Ovary (tissue), 9 donors: ENCODE measurements around the gene CRAT. TPM values are rescaled to one million over a fixed set of nuclear protein-coding genes. Genes with fewer than 3 reads are reported as not detected.

ENCODE experiments used
- DNase-seq, 5 donors: peaks; one replicate each; pipeline ENCODE4 v3.0.0-alpha.2; 2019 to 2020
- H3K27ac ChIP-seq, 2 donors: fragments of 200-600 bp; one replicate each; pipeline versions ENCODE4 v1.5.1 to v1.8.0; 2019 to 2022
- H3K27me3 ChIP-seq: fragments of 200-600 bp; one replicate; pipeline ENCODE4 v1.8.0; 2022
- H3K36me3 ChIP-seq: fragments of 200-600 bp; sonication (generic); one replicate; pipeline ENCODE4 v1.5.1; 2019
- H3K4me1 ChIP-seq: one replicate; pipeline ENCODE4 v1.8.1; 2013; ENCODE audit warnings: mild to moderate bottlenecking, moderate library complexity; ENCODE audit not compliant: insufficient read depth
- H3K4me3 ChIP-seq: fragments of 200-600 bp; sonication (generic); one replicate; pipeline ENCODE4 v1.5.1; 2017
- H3K9me3 ChIP-seq, 2 donors: fragments of 200-600 bp in 1 of 2; sonication (generic) in 1 of 2; one replicate each; pipeline versions ENCODE4 v1.5.1 to v1.8.1; 2013 to 2019; ENCODE audit warnings: mild to moderate bottlenecking in 1 of 2, moderate library complexity in 1 of 2
- EP300 ChIP-seq: sonication (generic); formaldehyde crosslinking; IDR thresholded peaks from one replicate; pipeline ENCODE4 v1.6.1; 2017; ENCODE audit warnings: antibody characterized with exemption
- POLR2A ChIP-seq: fragments of 450-650 bp; IDR thresholded peaks from one replicate; pipeline ENCODE4 v1.6.1; 2017; ENCODE audit warnings: antibody characterized with exemption, mild to moderate bottlenecking, moderate library complexity
- WGBS, 3 donors: extraction: QIAGEN DNeasy Blood & Tissue Kit in 1 of 3; methylation state at CpG; one replicate each; pipeline versions ENCODE4 v1.1.5 to v1.1.7; 2013 to 2017; 5-methylcytosine and 5-hydroxymethylcytosine counted together
- intact Hi-C, 4 donors: fragments of 100-400 bp; cut with DNase I; formaldehyde crosslinking; loops; one replicate each; pipeline versions ENCODE4 v1.11.0 to v1.15.1; 2022 to 2023
- polyA plus RNA-seq, 2 donors: library from polyadenylated mRNA; stranded (reverse); fragments of 200-250 nt in 1 of 2; fragments of 350-450 nt in 1 of 2; fragmentation: Illumina TruSeq in 1 of 2; extraction: RNeasy Lipid Tissue Mini Kit (QIAGEN cat#74804) in 1 of 2; gene quantifications; one replicate each; pipeline ENCODE4 v1.2.3, GENCODE V29; 2013 to 2014
- total RNA-seq, 7 donors: library from RNA; depleted of rRNA in 2 of 7; stranded (reverse); fragments of >200 nt in 2 of 7; fragmentation: NEBNext Ultra II Directional in 3 of 7; extraction: Animal tissue kit (Norgen Biotek cat#: 25700) in 3 of 7; gene quantifications; one replicate each; pipeline versions ENCODE4 v1.1.0 to v1.2.4, GENCODE V29; 2016 to 2023
- TF ChIP-seq, protein P1 (sequence below), 3 donors: fragments of 450-650 bp in 2 of 3; fragments of 200-600 bp in 1 of 3; IDR thresholded peaks; one replicate each; pipeline versions ENCODE4 v1.5.1 to v1.8.0; 2016 to 2022; ENCODE audit warnings: antibody characterized with exemption in 3 of 3, mild to moderate bottlenecking in 1 of 3
- donor health status: DM: no; HTN: no; CAD: no; lungs with moderate emphysema.
- donor health status: DM: no; HTN: no; CAD: no.
- donor health status: Bipolar disorder and iron deficiency.
- donor health status: DM: yes; HTN: yes; CAD: no.
- donor health status: DM: no; HTN: no; CAD: no.
- donor health status: DM: yes; HTN: yes; CAD: no.

Gene CRAT
- total and polyA plus RNA-seq, 9 donors: 23.0 to 42.7 (median 37.1) TPM

DNA sequence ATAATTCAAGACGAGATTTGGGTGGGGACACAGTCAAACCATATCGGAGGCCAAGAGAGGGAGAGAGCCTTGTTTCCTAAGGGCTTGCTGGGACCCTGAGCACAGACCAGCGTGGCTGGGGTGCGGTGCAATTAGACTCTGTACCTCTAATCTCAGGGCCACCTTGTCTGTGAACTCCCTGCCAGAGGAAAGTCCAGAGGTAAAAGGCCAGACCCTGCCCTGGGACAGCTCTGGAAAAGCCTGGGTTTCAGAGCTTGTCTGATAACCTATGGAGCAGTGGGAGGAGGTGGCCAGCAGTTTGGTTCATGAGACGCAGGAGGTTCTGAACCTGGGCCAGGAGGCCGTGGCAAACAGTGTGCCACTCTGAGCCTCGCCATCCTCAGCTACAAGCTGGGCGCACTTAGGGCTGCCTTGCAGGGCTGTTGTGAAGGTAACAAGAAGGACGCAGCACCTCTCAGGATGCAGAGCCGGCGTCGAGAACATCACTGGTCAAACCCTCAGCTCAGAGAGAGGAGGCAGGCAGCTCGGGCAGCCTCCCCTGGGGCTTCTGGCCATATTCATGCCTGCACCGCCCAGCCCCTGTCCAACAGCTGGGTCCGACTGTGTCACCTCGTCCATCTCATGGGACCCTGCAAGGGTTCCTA is 34.5 kb downstream of the CRAT start:
- no peaks in the 10 kb centered on the region for H3K27me3 ChIP-seq
- no peaks in the 10 kb centered on the region for H3K4me1 ChIP-seq
- intact Hi-C loops: no loop called here
- DNase-seq: no peak
- no peaks in the 10 kb centered on the region for H3K36me3 ChIP-seq
- no peak overlapping the region for H3K27ac ChIP-seq
- TF ChIP-seq EP300 (no peak), POLR2A (no peak)
- TF ChIP-seq, protein P1, sequence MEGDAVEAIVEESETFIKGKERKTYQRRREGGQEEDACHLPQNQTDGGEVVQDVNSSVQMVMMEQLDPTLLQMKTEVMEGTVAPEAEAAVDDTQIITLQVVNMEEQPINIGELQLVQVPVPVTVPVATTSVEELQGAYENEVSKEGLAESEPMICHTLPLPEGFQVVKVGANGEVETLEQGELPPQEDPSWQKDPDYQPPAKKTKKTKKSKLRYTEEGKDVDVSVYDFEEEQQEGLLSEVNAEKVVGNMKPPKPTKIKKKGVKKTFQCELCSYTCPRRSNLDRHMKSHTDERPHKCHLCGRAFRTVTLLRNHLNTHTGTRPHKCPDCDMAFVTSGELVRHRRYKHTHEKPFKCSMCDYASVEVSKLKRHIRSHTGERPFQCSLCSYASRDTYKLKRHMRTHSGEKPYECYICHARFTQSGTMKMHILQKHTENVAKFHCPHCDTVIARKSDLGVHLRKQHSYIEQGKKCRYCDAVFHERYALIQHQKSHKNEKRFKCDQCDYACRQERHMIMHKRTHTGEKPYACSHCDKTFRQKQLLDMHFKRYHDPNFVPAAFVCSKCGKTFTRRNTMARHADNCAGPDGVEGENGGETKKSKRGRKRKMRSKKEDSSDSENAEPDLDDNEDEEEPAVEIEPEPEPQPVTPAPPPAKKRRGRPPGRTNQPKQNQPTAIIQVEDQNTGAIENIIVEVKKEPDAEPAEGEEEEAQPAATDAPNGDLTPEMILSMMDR (IDR thresholded peaks at IDR 0.05): no peak
- H3K9me3 ChIP-seq: no peaks in the 10 kb centered on the region
- no peak overlapping the region for H3K4me3 ChIP-seq
- 81 to 86% (median 82%) methylated on average over 16 of the region's 16 CpGs for WGBS, 3 donors

DNA sequence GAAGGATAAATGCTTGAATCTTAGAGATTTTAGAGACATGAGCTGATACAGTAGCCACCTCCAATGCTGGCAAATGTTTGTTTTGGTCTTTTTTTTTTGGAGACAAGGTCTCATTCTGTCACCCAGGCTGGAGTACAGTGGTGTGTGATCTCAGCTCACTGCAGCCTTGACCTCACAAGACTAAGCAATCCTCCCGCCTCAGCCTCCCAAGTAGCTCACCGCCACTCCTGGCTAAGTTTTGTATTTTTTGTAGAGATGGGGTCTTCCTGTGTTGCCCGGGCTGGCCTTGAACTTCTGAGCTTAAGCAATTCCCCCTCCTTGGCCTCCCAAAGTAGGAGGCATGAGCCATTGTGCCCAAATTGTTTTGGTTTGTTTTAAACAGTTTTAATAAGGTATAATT is 36.5 kb downstream of the CRAT start:
- Histone ChIP-seq H3K27me3 (no peaks in the 10 kb centered on the region), H3K9me3 (no peaks in the 10 kb centered on the region), H3K4me3 (no peak overlapping the region), H3K27ac (no peak overlapping the region), H3K36me3 (no peaks in the 10 kb centered on the region), H3K4me1 (no peaks in the 10 kb centered on the region)
- intact Hi-C loops: no loop called here
- WGBS, 3 donors: 32 to 49% (median 37%) methylated on average over 3 of the region's 3 CpGs
- DNase-seq: no peak
- TF ChIP-seq, protein P1 (IDR thresholded peaks at IDR 0.05): no peak
- no peak for TF ChIP-seq EP300
- TF ChIP-seq POLR2A: no peak

DNA sequence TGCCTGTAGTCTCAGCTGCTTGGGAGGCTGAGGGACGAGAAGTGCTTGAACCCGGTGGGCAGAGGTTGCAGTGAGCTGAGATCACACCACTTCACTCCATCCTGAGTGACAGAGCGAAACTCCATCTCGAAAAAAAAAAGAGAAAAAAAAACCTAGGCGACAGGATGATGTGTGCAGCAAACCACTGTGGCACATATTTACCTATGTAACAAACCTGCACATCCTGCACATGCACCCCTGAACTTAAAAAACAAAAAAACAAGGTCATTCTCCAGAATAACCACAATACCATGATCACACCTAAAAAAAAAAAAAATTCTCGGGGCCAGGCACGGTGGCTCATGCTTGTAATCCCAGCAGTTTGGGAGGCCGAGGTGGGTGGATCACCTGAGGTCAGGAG is 37.2 kb downstream of the CRAT start:
- no peaks in the 10 kb centered on the region for H3K9me3 ChIP-seq
- H3K4me1 ChIP-seq: no peaks in the 10 kb centered on the region
- H3K4me3 ChIP-seq: no peak overlapping the region
- 83 to 89% (median 85%) methylated on average over 8 of the region's 8 CpGs for WGBS, 3 donors
- TF ChIP-seq POLR2A (no peak), EP300 (no peak)
- TF ChIP-seq, protein P1 (IDR thresholded peaks at IDR 0.05): no peak
- no peak for DNase-seq
- no peak overlapping the region for H3K27ac ChIP-seq
- intact Hi-C loops: no loop called here
- H3K27me3 ChIP-seq: no peaks in the 10 kb centered on the region
- no peaks in the 10 kb centered on the region for H3K36me3 ChIP-seq

DNA sequence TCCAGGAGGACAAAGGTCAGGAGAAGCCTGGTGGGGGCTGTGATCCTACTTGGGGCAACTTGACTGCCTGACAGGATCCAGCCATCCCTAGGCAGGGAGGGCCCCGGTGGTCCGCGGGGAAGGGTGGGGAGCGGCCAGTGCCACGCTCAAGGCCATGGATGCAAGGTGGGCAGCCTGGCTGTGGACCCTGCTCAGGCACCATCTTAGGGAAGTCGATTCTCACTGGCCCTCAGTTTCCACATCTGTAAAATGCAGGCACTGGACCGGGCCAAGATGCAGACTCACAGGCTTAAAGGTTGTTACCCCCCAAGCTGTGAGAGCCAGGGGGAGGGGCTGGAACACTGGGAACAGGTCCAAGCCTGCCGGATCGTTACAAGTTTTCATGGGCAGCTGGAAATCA is 38.4 kb downstream of the CRAT start:
- no peaks in the 10 kb centered on the region for H3K36me3 ChIP-seq
- no peaks in the 10 kb centered on the region for H3K9me3 ChIP-seq
- DNase-seq: no peak
- no peak overlapping the region for H3K27ac ChIP-seq
- TF ChIP-seq EP300: no peak
- TF ChIP-seq, protein P1 (IDR thresholded peaks at IDR 0.05): no peak
- TF ChIP-seq POLR2A: no peak
- no peaks in the 10 kb centered on the region for H3K4me1 ChIP-seq
- intact Hi-C loops: no loop called here
- 44 to 47% (median 46%) methylated on average over 9 of the region's 9 CpGs for WGBS, 3 donors
- no peak overlapping the region for H3K4me3 ChIP-seq
- no peaks in the 10 kb centered on the region for H3K27me3 ChIP-seq
